Activated CD4-positive, CD25-positive, alpha-beta regulatory T cell treated with anti-CD3 and anti-CD28 coated beads, Interleukin-2, amount 50 U/mL, for 72 hours (primary cell): ENCODE results near the gene RASGEF1C.

Source experiments
- DNase-seq: peaks from one replicate; pipeline ENCODE4 v3.0.0; 2021

The RASGEF1C gene

DNA sequence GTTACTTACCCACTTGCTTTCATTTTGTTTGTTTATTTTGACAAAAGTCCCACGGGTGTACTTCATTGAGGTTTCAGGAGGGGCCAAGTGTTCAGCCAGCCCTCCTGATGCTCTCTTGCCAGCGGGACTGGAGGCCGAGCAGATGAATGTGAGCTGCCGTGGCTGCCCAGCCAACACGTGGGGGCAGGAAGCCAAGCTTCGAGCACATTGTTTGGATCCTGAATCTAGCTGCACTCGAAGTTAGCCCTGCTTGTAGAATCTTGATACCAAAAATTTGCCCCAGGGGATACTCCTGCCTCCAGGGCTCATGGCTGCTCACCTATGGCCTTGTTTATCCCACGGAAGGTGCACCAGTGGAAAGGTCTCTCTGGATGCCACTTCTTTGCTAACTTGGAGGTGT is 49.3 kb downstream of the RASGEF1C start:
- DNase-seq: no peak

- DNase-seq: no peak
Measured at GRCh38 chr5:180157866-180158265, 51.1 kb downstream of the RASGEF1C start.

GRCh38 chr5:180156141-180156540 is 52.9 kb downstream of the RASGEF1C start:
- DNase-seq: no peak

GRCh38 chr5:180155365-180155926 is 53.6 kb downstream of the RASGEF1C start:
- no peak for DNase-seq

DNA sequence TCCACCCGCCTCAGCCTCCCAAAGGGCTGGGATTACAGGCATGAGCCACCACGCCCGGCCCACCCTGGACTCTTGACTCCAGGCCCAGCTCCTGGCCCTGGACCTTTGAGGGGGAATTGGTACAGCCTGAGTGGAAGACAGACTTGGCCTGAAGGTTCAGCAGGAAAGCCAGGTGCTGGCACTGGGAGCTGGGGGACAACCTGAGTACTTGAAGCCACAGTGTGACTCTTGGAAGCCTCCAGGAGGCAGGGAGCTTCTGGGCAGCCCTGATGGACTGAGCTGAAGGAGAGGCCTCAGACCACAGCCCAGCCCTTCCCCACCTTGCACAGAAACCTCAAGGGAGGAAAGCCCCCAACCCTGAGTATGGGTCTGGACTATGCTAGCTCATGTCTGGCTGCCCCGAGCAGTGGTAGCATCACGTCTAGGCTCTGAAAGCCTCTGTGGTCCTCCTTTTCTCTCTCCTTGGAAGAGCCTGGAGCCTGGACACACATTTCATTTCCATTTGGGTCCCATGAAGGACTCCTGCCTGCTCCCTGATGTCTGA is 54.1 kb downstream of the RASGEF1C start:
- DNase-seq: no peak

GRCh38 chr5:180153991-180154390 is 55.0 kb downstream of the RASGEF1C start:
- DNase-seq: no peak

GRCh38 chr5:180153099-180153498 is 55.9 kb downstream of the RASGEF1C start:
- DNase-seq: no peak

DNA sequence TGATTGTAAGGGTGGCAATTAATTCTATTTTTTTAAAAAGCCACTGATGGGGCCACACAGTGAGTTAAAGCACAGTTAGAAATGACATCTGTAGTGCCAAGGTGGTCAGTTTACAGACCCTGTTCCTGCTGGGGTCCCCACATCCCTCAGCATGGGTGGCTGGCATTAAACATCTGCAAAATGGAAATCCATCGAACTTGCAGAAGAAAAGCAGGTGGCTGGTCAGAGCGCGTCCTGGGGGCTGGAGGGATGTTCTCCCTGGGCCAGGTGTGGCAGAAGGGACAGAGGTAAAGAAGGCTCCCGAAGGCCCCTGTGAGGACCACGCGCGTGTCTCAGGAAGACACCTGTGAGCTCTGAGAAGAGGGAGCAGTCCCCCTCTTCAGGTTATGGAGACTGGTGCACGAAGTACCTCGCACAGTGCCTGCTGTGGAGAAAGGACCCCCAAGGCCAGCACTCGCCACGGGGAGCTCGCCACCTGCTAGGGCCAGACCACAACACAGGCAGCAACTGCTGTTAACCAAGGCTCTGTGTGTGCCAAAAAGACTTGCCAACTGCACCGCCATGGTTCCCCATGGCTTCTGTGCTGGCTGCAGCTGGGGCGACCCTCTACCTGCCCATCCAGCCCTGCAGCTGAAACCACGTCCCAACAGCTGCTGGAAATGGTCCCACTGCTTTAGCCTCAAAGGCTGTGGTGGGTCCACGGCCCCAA is 65.2 kb downstream of the RASGEF1C start:
- no peak for DNase-seq

- no peak for DNase-seq
Measured at GRCh38 chr5:180142824-180143610, 66.0 kb downstream of the RASGEF1C start.

- no peak for DNase-seq
Measured at GRCh38 chr5:180142021-180142765, 66.8 kb downstream of the RASGEF1C start.

- no peak for DNase-seq
Measured at GRCh38 chr5:180141068-180141660, 67.8 kb downstream of the RASGEF1C start.

DNA sequence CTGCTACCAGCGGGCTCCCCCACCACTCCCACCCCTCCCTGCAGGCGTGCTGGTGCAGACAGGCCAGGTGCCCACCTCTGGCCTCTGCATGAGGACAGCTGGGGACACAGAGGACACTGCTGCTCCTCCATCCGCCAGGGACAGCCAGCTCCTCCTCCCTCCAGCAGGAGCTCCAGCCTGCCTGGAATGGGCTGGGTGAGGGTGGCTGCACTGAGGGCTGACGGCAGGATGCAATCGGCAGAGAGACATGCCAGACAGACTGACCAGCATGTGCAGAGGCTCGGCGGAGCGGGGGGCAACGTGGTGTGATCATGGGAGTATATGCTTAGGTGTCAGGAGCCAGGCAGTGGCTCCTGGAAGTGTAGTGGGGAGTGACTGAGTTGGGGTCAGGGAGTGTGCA is 68.4 kb downstream of the RASGEF1C start:
- no peak for DNase-seq

- DNase-seq: no peak
Measured at GRCh38 chr5:180140079-180140554, 68.9 kb downstream of the RASGEF1C start.

DNA sequence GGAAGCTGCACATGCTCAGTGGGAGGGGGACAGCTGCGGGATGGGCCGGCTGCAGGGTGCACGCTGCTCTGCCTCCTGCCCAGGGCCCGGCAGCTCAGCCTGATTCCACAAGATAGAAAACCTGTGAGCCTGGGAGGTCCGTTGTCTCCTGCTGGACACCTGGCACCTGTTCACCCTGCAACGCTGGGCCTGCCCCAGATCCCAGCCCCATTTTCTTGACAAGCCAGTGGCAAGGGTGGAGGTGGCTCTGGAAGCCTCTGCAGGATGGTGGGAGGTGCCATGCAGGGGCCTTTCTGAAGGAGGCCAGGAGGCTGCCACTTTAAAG is 69.3 kb downstream of the RASGEF1C start:
- no peak for DNase-seq

DNA sequence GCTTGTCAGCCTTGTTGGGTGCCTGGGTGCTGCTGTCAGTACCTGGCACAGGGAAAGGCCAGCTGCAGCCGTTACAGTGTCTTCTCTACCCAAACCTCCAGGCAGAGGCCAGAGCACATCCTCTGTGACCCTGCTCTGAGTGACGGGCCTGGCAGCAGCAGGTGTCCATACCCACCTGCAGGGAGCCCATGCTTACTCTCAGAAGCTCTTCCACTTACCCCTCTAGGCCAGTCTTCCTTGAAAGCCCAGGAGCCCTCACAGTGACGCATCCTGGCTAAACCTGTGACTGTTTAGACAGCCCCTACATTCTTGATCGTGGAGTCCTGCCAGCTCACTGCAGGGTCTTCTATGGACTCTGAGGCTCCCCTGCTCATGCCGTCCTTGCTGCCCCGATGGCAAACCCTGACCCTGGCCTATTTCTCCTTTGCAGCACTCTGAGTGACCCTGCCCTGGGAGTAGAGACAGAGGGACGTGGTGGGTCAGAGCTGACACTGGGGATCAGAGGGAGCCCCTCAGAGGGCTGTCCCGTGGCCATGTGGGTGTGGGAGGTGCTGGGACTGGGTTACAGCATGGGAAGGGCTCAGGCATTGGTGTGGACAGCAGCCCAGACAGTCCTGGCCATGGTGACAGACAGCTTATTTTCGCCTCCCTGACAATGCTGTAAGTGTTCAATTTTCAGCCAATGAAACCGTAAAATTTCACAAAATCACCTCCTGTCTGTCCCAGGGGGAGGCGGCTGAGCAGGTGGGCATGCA is 69.9 kb downstream of the RASGEF1C start:
- no peak for DNase-seq

- DNase-seq: no peak
Measured at GRCh38 chr5:180138214-180138975, 70.6 kb downstream of the RASGEF1C start.

GRCh38 chr5:180137401-180138213 is 71.4 kb downstream of the RASGEF1C start:
- no peak for DNase-seq

DNA sequence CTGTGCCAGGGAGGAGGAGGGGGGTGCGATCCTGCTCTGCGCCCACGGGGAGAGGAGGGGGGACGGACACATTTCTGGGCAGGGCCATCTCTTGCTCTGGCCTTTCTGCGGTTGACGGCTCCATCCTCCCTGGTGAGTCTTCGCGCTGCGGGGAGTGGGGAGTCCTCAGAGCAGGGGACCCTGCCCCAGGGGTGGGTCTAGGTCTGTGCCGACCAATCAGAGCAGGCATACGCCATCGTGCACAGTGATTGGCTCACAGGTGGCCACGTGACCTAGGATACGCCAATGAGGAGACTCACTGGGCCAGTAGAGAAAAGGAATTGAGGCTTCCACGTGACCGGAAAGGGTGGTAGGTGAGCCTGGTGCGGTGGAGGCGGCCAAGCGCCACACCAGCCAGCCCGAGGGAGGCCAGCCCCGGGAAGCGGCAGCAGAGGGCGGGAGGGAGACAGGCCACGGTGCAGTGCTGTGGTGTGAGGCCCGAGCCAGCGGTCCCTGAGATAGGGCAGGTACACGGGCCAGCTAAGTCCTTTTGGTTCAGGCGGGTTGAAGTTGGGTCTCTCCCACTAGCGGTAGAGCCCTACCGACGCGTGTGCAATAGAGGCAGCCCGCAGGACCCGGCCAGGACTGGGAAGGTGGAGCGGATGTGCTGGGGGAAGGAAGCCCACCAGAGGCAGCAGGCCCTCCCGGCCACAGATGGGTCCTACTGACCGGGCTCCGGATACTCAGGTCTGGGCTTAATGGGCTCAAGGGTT is 72.2 kb downstream of the RASGEF1C start:
- no peak for DNase-seq

GRCh38 chr5:180135967-180136629 is 72.9 kb downstream of the RASGEF1C start:
- no peak for DNase-seq
